ENCODE measurements around the gene NIN. TPM values are rescaled to one million over a fixed set of nuclear protein-coding genes. Genes with fewer than 3 reads are reported as not detected.

The NIN gene
- polyA plus RNA-seq, 1 donor from 2014 or later: 47.6 TPM

DNA sequence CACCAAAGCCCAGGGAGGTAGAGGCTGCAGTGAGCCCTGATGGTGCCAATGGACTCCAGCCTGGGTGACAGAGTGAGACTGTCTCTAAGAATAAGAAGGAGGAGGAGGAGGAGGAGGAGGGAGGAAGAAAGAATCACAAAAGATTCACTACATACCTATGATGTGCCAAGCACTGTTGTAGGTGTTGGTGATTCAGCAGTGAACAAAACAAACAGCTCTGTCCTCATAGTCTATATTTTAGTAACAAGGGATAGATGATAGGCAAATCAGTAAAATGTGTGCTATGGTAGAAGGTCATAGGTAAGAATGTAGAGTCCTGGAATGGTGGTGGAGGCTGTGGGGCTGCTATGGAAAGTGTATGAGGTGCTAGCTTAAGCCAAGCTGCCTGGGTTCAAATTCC lies 22.9 kb upstream of the NIN start:
- H2AFZ ChIP-seq (ENCODE audit: low read depth, low read length): no peak overlapping the region
- no peak overlapping the region for H3K4me3 ChIP-seq (ENCODE audit: low read length)
- H3K79me2 ChIP-seq (replicated peaks; ENCODE audit: insufficient read depth, low read length): no peaks in the 10 kb centered on the region
- H3K27ac ChIP-seq (ENCODE audit: low read length): no peak overlapping the region
- no peaks in the 10 kb centered on the region for H3F3A ChIP-seq (ENCODE audit: insufficient read depth, low read length, poor library complexity, severe bottlenecking)
- H3K9me3 ChIP-seq (ENCODE audit: low read length): no peaks in the 10 kb centered on the region
- no peaks in the 10 kb centered on the region for H3K9me2 ChIP-seq (ENCODE audit: insufficient read depth, low read length)
- H3K27me3 ChIP-seq (ENCODE audit: insufficient read depth, low read depth, low read length): no peaks in the 10 kb centered on the region
- H3K36me3 ChIP-seq (ENCODE audit: insufficient read depth, low read length): no peaks in the 10 kb centered on the region
- H4K20me1 ChIP-seq (ENCODE audit: insufficient read depth): no peaks in the 10 kb centered on the region
- no peak overlapping the region for H3K4me2 ChIP-seq (ENCODE audit: low read length)
- no peak overlapping the region for H3K9ac ChIP-seq (ENCODE audit: low read length)
- TF ChIP-seq, protein P1, sequence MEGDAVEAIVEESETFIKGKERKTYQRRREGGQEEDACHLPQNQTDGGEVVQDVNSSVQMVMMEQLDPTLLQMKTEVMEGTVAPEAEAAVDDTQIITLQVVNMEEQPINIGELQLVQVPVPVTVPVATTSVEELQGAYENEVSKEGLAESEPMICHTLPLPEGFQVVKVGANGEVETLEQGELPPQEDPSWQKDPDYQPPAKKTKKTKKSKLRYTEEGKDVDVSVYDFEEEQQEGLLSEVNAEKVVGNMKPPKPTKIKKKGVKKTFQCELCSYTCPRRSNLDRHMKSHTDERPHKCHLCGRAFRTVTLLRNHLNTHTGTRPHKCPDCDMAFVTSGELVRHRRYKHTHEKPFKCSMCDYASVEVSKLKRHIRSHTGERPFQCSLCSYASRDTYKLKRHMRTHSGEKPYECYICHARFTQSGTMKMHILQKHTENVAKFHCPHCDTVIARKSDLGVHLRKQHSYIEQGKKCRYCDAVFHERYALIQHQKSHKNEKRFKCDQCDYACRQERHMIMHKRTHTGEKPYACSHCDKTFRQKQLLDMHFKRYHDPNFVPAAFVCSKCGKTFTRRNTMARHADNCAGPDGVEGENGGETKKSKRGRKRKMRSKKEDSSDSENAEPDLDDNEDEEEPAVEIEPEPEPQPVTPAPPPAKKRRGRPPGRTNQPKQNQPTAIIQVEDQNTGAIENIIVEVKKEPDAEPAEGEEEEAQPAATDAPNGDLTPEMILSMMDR (IDR thresholded peaks at IDR 0.05; ENCODE audit: poor library complexity, severe bottlenecking): no peak
- no peak for TF ChIP-seq SMC3 (conservative IDR thresholded peaks at IDR 0.05; ENCODE audit: poor library complexity)
- no peak for TF ChIP-seq MXI1 (conservative IDR thresholded peaks at IDR 0.05; ENCODE audit: poor library complexity, severe bottlenecking)
- no peak for TF ChIP-seq TAF1 (IDR thresholded peaks at IDR 0.05; ENCODE audit: low read depth)

DNA sequence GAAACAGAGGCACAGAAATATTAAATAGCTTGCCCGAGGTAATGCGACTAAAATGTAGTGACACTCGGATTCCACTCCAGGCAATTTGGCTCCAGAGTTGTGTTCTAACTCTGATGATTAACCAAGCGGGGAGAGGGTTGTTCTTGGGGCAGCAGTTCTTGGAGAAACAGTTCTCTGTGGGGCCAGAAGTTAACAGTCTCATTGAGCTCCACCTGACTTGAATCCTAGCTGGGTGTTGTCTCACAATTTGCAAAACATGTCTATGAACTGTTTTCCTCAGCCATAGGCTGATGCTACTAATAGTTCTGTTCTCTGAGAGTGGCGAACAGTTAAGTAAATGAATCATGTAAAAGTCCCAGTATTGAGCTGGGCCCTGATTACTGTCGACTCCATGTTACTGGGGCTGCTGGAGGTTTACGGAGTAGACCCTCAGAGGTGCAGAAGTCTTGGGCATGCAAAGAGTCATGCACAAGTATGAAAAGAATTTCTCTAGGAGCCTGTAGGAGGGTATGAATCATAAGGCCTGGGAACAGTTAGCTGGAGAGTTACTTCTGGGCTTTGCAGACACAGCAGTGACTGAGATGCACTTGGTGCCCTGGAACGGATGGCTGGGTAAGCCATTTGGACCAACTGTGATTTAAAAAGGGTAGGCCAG lies 15.4 kb upstream of the NIN start:
- Histone ChIP-seq H3K79me2 (replicated peaks; ENCODE audit: insufficient read depth, low read length) (no peaks in the 10 kb centered on the region), H4K20me1 (ENCODE audit: insufficient read depth) (no peaks in the 10 kb centered on the region), H3F3A (ENCODE audit: insufficient read depth, low read length, poor library complexity, severe bottlenecking) (no peaks in the 10 kb centered on the region), H2AFZ (ENCODE audit: low read depth, low read length) (no peak overlapping the region), H3K36me3 (ENCODE audit: insufficient read depth, low read length) (no peaks in the 10 kb centered on the region), H3K9ac (ENCODE audit: low read length) (no peak overlapping the region), H3K27me3 (ENCODE audit: insufficient read depth, low read depth, low read length) (no peaks in the 10 kb centered on the region), H3K9me3 (ENCODE audit: low read length) (no peaks in the 10 kb centered on the region), H3K27ac (ENCODE audit: low read length) (no peak overlapping the region), H3K4me2 (ENCODE audit: low read length) (no peak overlapping the region), H3K9me2 (ENCODE audit: insufficient read depth, low read length) (no peaks in the 10 kb centered on the region), H3K4me3 (ENCODE audit: low read length) (no peak overlapping the region)
- TF ChIP-seq SMC3 (conservative IDR thresholded peaks at IDR 0.05; ENCODE audit: poor library complexity): no peak
- TF ChIP-seq, protein P2, sequence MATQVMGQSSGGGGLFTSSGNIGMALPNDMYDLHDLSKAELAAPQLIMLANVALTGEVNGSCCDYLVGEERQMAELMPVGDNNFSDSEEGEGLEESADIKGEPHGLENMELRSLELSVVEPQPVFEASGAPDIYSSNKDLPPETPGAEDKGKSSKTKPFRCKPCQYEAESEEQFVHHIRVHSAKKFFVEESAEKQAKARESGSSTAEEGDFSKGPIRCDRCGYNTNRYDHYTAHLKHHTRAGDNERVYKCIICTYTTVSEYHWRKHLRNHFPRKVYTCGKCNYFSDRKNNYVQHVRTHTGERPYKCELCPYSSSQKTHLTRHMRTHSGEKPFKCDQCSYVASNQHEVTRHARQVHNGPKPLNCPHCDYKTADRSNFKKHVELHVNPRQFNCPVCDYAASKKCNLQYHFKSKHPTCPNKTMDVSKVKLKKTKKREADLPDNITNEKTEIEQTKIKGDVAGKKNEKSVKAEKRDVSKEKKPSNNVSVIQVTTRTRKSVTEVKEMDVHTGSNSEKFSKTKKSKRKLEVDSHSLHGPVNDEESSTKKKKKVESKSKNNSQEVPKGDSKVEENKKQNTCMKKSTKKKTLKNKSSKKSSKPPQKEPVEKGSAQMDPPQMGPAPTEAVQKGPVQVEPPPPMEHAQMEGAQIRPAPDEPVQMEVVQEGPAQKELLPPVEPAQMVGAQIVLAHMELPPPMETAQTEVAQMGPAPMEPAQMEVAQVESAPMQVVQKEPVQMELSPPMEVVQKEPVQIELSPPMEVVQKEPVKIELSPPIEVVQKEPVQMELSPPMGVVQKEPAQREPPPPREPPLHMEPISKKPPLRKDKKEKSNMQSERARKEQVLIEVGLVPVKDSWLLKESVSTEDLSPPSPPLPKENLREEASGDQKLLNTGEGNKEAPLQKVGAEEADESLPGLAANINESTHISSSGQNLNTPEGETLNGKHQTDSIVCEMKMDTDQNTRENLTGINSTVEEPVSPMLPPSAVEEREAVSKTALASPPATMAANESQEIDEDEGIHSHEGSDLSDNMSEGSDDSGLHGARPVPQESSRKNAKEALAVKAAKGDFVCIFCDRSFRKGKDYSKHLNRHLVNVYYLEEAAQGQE (IDR thresholded peaks at IDR 0.05; ENCODE audit: borderline replicate concordance): no peak
- no peak for TF ChIP-seq POLR2AphosphoS5 (IDR thresholded peaks at IDR 0.05)
- no peak for TF ChIP-seq EP300 (conservative IDR thresholded peaks at IDR 0.05; ENCODE audit: poor library complexity, severe bottlenecking)
- TF ChIP-seq TAF1 (IDR thresholded peaks at IDR 0.05; ENCODE audit: low read depth): no peak
- no peak for TF ChIP-seq RAD21 (conservative IDR thresholded peaks at IDR 0.05)
- no peak for TF ChIP-seq MXI1 (conservative IDR thresholded peaks at IDR 0.05; ENCODE audit: poor library complexity, severe bottlenecking)
- TF ChIP-seq, protein P1 (IDR thresholded peaks at IDR 0.05; ENCODE audit: poor library complexity, severe bottlenecking): no peak
